NT2/D1 (cell line): ENCODE data around the gene SPAG5.

Experiments used
- YY1 ChIP-seq: IDR thresholded peaks from 2 replicates; pipeline ENCODE4 v1.6.1; 2011; ENCODE audit not compliant: insufficient read length, insufficient read depth
- ZNF274 ChIP-seq: IDR thresholded peaks from 2 replicates; pipeline ENCODE4 v1.6.1; 2011; ENCODE audit warnings: mild to moderate bottlenecking, low read depth, low read length

GRCh38 chr17:28536532-28537218 is 62.1 kb downstream of the SPAG5 start:
- TF ChIP-seq YY1 (no peak), ZNF274 (no peak)
